GM23338 (cell line): ENCODE measurements around the gene RAB4A.

Experiments used
- CREB1 ChIP-seq: fragments of 250-450 bp; sonication (Bioruptor Pico); IDR thresholded peaks from 2 replicates; pipeline ENCODE4 v1.5.0; 2020; ENCODE audit warnings: low read depth, mild to moderate bottlenecking, moderate library complexity
- CTCF ChIP-seq, 2 experiments: fragments of 200-600 bp in 1 of 2; sonication (generic) in 1 of 2; conservative IDR thresholded peaks; 2 replicates each; pipeline versions ENCODE4 v1.5.1 to v1.6.1; 2016 to 2017; ENCODE audit warnings: antibody characterized with exemption in 2 of 2, low read depth in 2 of 2, mild to moderate bottlenecking in 2 of 2, moderate library complexity in 1 of 2
- EZH2 ChIP-seq: fragments of 200-600 bp; sonication (generic); IDR thresholded peaks from one replicate; pipeline ENCODE4 v1.8.0; 2017; ENCODE audit warnings: antibody characterized with exemption, mild to moderate bottlenecking, low read depth; ENCODE audit not compliant: unreplicated experiment
- EZH2phosphoT487 ChIP-seq: fragments of 200-600 bp; sonication (generic); IDR thresholded peaks from one replicate; pipeline ENCODE4 v1.8.1; 2018; ENCODE audit warnings: antibody characterized with exemption; ENCODE audit not compliant: unreplicated experiment
- POLR2AphosphoS5 ChIP-seq: IDR thresholded peaks from 2 replicates; pipeline ENCODE4 v1.6.1; 2016; ENCODE audit warnings: antibody characterized with exemption, low read depth
- REST ChIP-seq: IDR thresholded peaks from one replicate; pipeline ENCODE4 v1.6.1; 2018; ENCODE audit warnings: antibody characterized with exemption; ENCODE audit not compliant: unreplicated experiment

- TF ChIP-seq EZH2phosphoT487 (no peak), CTCF (conservative IDR thresholded peaks at IDR 0.05; ENCODE audit: low read depth in 2 of 2) (no peak), POLR2AphosphoS5 (no peak), EZH2 (no peak), REST (no peak), CREB1 (CRISPR knock-in tag) (no peak)
These were observed 65.4 kb downstream of the RAB4A start for GRCh38 chr1:229336345-229336744.
